ENCODE data around the gene TADA2B. TPM values are rescaled to one million over a fixed set of nuclear protein-coding genes. Genes with fewer than 3 reads are reported as not detected.

TADA2B gene
- total RNA-seq, 3 donors from 2014 or later (not counting 1 experiment from before 2014, with no cell fraction given) = 22.7 to 36.3 (median 35.9) TPM

- WGBS (ENCODE audit: insufficient coverage) = 96% methylated on average over 8 of the region's 8 CpGs
- H3K36me3 Mint-ChIP-seq = peaks cover 7% of the 10 kb centered on the region
- DNase-seq = no peak
- H3K27ac Mint-ChIP-seq = no peak overlapping the region
- H3K27ac ChIP-seq (ENCODE audit: low read length) = no peak overlapping the region
- no peak overlapping the region for H3K4me3 Mint-ChIP-seq
- peaks cover 0 to 7% of the 10 kb centered on the region in 2 donors for H3K4me1 Mint-ChIP-seq
- H3K27me3 ChIP-seq (ENCODE audit: control insufficient read depth, insufficient read depth, low read length) = no peaks in the 10 kb centered on the region
- H3K4me3 ChIP-seq (ENCODE audit: low read length) = no peak overlapping the region
- intact Hi-C loops (cut with micrococcal nuclease) = no loop called here
- no peaks in the 10 kb centered on the region for H3K4me1 ChIP-seq (ENCODE audit: control insufficient read depth, insufficient read depth, low read length)
- no peak for TF ChIP-seq CTCF (IDR thresholded peaks at IDR 0.05)
- no peaks in the 10 kb centered on the region for H3K27me3 Mint-ChIP-seq (ENCODE audit: low read depth in 2 of 2)
- peaks cover 30% of the 10 kb centered on the region for H3K36me3 ChIP-seq (ENCODE audit: control insufficient read depth, insufficient read depth, low read length)
- no peaks in the 10 kb centered on the region for H3K9me3 ChIP-seq (ENCODE audit: control insufficient read depth, insufficient read depth, low read length)
- no peaks in the 10 kb centered on the region for H3K9me3 Mint-ChIP-seq
- ATAC-seq = no peak
These were observed 10.6 kb upstream of the TADA2B start for GRCh38 chr4:7032596-7032995.

- WGBS (ENCODE audit: insufficient coverage) = 85% methylated on average over 20 of the region's 20 CpGs
- Mint-ChIP-seq H3K4me3 (no peak overlapping the region), H3K27me3 (ENCODE audit: low read depth in 2 of 2) (no peaks in the 10 kb centered on the region), H3K9me3 (no peaks in the 10 kb centered on the region), H3K27ac (no peak overlapping the region), H3K4me1 (peaks cover 0 to 4% of the 10 kb centered on the region in 2 donors), H3K36me3 (peaks cover 7% of the 10 kb centered on the region)
- intact Hi-C loops (cut with micrococcal nuclease) = no loop called here
- no peaks in the 10 kb centered on the region for H3K27me3 ChIP-seq (ENCODE audit: control insufficient read depth, insufficient read depth, low read length)
- no peak overlapping the region for H3K27ac ChIP-seq (ENCODE audit: low read length)
- ATAC-seq (no peak), DNase-seq (no peak)
- H3K36me3 ChIP-seq (ENCODE audit: control insufficient read depth, insufficient read depth, low read length) = peaks cover 27% of the 10 kb centered on the region
- no peak for TF ChIP-seq CTCF (IDR thresholded peaks at IDR 0.05)
- no peaks in the 10 kb centered on the region for H3K4me1 ChIP-seq (ENCODE audit: control insufficient read depth, insufficient read depth, low read length)
- H3K4me3 ChIP-seq (ENCODE audit: low read length) = no peak overlapping the region
- no peaks in the 10 kb centered on the region for H3K9me3 ChIP-seq (ENCODE audit: control insufficient read depth, insufficient read depth, low read length)
These were observed 8.7 kb upstream of the TADA2B start for GRCh38 chr4:7034262-7035081.

- H3K4me3 Mint-ChIP-seq = no peak overlapping the region
- H3K9me3 Mint-ChIP-seq = no peaks in the 10 kb centered on the region
- ATAC-seq (no peak), DNase-seq (peak in 1 of 2 donors; percentile 50)
- peaks cover 1% of the 10 kb centered on the region for H3K36me3 ChIP-seq (ENCODE audit: control insufficient read depth, insufficient read depth, low read length)
- TF ChIP-seq CTCF (IDR thresholded peaks at IDR 0.05) = no peak
- no peaks in the 10 kb centered on the region for H3K27me3 ChIP-seq (ENCODE audit: control insufficient read depth, insufficient read depth, low read length)
- no peaks in the 10 kb centered on the region for H3K36me3 Mint-ChIP-seq
- H3K4me1 Mint-ChIP-seq = peaks cover 8 to 9% of the 10 kb centered on the region in 2 donors
- no peak overlapping the region for H3K4me3 ChIP-seq (ENCODE audit: low read length)
- no peaks in the 10 kb centered on the region for H3K27me3 Mint-ChIP-seq (ENCODE audit: low read depth in 2 of 2)
- 74% methylated on average over 6 of the region's 6 CpGs for WGBS (ENCODE audit: insufficient coverage)
- H3K9me3 ChIP-seq (ENCODE audit: control insufficient read depth, insufficient read depth, low read length) = no peaks in the 10 kb centered on the region
- no peak overlapping the region for H3K27ac Mint-ChIP-seq
- peaks cover 12% of the 10 kb centered on the region for H3K4me1 ChIP-seq (ENCODE audit: control insufficient read depth, insufficient read depth, low read length)
- no peak overlapping the region for H3K27ac ChIP-seq (ENCODE audit: low read length)
- intact Hi-C loops (cut with micrococcal nuclease) = no loop called here
These were observed 5.7 kb upstream of the TADA2B start for GRCh38 chr4:7037425-7037824.
